ENCODE data around the gene IKZF2.
"Not testable (repeated sequence)": the region's sequence is repeated elsewhere in the genome, so short reads cannot be mapped to it uniquely, and the experiment has no call there.

The IKZF2 gene

GRCh38 chr2:213021971-213022899 is 129.2 kb downstream of the IKZF2 start:
- DNase-seq: no peak

DNA sequence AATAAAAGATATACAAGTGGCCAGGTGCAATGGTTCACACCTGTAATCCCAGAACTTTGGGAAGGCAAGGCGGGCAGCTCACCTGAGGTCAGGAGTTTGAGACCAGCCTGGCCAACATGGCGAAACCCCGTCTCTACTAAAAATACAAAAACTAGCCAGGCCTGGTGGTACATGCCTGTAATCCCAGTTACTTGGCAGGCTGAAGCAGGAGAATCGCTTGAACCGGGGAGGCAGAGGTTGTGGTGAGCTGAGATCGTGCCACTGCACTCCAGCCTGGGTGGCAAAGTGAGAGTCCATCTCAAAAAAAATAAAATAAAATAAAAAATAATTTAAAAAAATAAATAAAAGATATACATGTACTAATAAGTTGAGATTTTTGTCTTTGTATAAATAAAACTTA is 130.5 kb downstream of the IKZF2 start:
- not testable (repeated sequence) for DNase-seq

GRCh38 chr2:213020268-213020667 is 131.1 kb downstream of the IKZF2 start:
- no peak for DNase-seq

GRCh38 chr2:213019368-213019767 is 132.0 kb downstream of the IKZF2 start:
- no peak for DNase-seq

DNA sequence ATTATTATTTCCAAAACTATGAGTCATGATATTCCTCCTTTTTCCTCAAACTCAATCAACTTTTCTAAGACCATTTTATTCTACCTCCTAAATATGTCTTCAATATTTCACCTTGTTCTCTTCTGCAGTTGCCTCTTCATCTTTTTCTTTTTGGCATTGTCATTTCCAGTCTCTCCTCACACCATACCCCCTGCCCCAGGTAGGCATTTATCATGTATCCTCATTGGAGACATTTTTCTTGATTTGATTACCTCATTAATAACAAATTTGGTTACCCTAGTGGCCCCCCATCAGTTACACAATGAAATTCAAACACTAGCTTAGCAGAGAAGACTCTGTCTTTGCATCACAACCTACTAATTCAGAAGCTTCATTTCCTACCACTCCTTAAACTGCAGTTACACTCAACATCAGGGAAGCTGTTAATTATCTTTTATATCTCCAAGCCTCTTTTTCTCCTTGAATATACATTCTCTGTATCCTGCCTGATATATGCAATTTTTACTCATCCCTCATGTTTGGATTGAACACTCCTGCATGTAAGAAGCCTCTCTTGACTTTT is 133.0 kb downstream of the IKZF2 start:
- DNase-seq: no peak

- no peak for DNase-seq
Observed at GRCh38 chr2:213017404-213017803, 134.0 kb downstream of the IKZF2 start.

- no peak for DNase-seq
Observed at GRCh38 chr2:213016984-213017351, 134.4 kb downstream of the IKZF2 start.

DNA sequence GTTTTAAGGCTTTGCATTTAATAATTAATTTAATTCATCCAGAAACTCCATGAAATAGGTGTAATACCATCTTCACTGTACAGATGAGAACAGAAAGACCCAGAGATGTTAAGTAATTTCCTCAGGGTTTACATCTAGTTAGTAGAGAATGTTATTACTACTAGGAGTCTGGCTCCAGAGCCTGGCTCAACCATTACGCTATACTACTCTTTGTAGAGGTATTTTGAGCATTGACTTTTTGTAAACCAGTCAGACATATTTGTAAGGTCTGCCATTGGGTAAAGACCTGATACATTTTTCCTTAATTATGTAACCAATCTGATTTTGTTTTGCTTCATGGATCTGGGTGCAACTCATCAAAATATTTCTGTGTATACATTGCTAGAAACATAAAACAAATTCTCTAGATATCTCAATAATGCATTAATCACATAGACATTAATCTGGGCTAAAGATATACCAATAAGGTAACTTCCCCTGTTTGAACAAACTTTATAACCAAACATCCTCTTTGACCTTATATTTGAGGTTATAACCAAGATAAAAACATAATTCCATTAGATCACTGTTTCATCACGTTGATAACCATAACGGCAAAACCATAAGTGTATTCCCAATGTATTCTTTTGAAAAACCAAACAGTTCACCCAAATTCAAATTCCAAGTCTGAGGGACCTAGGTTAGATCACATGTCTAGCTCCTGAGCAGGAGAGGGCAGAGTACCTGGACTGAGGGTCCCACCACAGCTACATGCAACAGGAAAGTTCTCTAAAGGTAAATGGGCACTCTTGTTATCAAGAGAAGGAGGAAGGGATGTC is 135.0 kb downstream of the IKZF2 start:
- DNase-seq: no peak

DNA sequence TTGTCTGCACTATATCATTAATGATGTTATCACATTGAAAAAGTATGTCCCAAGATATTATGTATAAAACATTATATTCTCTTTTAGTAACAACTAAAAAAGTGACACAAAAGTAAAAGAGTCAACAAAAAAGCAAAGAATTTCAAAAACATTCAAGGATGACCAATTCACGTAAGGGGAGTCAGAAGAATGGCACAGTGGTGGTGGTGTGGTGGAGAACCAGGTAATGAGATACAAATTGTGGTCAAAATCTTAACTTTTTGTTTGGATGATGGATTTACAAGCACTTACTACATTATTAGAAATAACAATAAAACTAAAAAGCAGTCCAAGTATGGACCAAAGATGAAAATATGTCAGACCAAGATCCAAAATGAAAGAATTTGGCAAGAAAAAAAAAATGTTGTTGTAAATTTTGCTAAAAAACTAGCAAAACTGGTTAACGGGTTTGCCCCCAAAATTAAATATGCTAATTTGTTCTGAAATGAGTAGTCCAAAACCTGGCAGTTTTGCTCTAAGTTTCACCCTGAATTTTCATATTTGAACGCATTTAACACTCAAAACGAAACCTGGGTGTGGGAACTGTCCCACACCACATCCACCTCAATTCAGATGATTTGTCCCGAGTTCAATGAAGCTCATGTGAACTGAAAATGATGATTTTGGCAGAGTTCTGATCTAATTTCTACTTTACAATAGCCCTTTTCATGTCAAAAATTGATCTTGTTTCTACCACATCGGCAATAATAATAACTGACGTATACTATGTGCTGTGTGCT is 135.8 kb downstream of the IKZF2 start:
- no peak for DNase-seq

- no peak for DNase-seq
Observed at GRCh38 chr2:213013979-213014378, 137.4 kb downstream of the IKZF2 start.

DNA sequence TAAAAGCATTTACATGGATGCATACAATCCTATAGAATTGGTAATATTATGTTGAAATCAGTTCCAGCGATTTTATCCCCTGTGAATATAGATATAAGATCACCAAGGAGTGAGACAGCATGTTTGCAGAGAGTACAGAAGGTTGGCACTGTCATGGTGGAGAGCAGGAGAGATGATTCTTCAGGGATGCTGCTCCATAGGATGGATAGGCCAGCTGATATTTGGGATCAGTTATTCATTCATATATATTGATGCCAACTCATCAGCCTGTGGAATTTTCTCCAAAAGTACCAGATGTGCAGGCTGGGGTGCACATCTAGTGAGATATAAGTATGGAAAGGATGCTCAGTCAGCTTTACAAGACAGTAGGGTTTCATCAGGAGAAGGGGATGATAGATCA is 139.9 kb downstream of the IKZF2 start:
- no peak for DNase-seq

GRCh38 chr2:213010106-213010779 is 141.2 kb downstream of the IKZF2 start:
- no peak for DNase-seq

DNA sequence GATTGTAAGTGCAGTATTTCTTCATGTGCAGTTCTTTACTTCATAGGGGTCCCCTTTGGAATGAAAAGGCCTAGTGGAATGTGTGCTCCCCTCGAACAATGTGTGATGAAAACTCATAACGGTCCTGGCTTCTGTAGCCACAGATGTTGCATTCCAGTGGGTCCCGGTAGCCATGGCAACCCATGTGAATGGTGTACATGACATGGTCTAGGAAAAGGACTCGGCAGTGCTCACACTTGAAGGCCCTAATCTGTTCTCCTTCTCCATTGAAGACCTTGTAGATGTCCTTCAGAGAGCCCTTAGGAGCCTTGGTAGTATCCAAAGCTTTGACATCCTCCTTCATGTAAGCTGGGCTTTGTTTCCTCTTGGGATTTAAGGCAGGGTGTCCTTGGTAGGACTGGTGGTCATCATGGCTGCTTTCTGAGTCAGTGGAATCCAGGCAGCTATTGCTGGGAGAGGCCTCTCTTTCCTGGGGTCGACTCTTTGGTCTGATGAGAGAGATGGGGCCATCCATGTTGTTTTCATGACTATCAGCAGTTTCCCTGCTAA is 144.0 kb downstream of the IKZF2 start:
- DNase-seq: no peak

DNA sequence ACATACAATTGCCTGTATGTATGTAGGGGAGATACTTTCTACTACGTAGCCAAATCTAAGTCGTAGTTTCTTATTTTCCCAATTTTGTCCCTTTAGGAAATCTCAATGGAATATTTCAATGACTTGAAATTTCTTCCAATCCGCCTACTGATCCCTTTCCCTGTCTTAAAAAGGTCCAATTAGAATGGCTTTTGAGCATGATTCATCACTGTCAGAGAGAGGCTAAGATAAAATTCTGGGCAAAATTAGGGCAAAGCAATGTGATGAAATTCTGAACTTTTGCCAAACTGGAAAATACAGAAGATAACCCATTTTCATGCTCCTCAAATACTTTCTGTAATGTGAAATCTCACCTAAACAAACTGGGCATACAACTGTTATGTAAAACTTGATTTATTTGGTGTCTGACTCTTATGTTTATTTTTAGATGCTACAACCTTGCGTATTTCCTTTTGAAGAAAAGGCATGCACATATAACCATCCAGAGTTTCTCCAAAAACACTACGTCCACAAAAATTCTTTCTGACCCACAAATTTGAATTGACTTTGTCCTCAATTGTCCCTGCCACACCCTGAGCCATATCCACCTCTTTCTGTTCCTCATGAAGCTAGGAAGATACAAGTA is 147.1 kb downstream of the IKZF2 start:
- DNase-seq: no peak

- no peak for DNase-seq
Observed at GRCh38 chr2:213002383-213002782, 149.0 kb downstream of the IKZF2 start.

DNA sequence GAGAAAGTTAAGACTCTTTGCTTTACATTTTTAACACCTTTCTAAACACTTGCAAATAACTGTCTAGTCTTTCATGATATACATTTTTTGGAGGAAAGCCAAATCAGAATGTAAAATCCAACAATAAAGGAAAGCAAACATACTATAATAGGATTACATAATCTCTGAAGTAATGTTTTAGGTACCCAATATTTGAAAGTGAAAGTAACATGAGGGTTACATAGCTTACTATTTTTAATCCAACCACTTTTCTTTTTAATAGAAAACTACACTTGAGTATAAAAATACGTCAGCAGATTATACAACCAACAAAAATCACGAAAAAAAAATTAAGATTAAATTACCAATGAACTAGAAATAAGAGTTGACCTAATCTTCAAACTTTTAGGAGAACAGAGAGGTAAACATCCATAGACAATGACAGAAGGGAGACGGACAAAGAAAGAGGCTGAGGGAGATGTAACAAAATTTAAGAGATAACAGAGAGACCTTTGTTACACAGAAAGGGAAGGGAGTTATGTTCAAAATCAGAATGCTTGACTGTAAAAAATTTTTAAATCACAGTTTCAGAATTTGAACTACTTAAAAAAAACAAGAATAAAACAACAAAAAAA is 150.0 kb downstream of the IKZF2 start:
- no peak for DNase-seq

DNA sequence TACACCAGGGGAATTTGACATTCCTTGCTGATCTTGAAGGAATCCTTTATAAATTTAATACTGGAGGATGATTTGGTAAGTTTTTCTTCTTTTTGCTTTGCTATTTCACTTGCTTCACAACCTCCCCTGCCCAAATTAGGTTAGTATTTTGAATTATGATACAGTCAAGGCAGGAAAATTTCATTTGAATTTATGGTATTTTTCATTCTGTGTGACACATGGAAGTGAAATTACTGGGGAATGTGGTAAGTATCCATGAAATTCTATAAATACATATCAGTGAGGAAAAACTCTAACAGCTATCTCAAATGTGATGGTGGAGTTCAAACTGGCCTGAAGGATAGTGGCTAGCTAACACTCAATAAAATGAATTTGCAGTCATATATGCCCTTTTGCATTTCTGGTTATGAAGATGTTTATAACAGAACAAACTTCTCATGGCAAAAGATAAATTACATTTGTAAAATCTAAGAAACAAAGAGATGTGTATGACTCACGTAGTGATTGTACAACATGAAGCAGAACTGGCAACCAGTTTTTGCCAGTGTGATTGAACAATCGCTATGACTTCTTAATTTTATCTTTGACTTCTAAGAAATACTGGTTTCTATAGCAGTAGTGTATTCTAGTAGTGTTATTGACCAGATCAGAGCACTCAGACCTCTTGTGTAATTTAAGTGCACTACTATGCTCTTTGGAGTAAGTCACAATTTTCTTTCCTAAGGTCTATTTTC is 152.6 kb downstream of the IKZF2 start:
- DNase-seq: no peak

DNA sequence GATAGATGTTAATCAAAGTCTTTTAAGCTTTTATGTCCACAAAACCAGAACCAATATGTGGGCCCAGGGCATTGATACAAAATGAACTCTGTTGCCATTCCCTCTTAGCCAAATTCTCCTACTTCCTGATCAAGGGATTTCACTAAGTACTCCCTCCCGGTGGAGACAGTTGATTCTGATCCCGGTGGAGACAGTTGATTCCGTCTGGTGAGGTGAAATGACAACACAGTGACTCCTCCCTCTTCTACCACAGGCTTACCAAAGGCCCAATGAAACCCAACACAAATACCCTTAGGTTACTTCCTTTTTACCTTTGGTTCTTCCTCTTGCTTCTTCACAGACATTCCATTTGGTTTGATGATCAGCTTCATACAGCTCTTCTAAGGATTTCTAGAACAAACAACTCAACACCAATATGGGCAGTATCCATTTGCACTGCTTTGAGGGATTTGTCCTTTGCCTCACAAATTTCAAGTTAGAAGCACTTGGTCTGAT is 153.8 kb downstream of the IKZF2 start:
- no peak for DNase-seq

- no peak for DNase-seq
Observed at GRCh38 chr2:212995920-212996319, 155.5 kb downstream of the IKZF2 start.

- DNase-seq: no peak
Observed at GRCh38 chr2:212994976-212995375, 156.4 kb downstream of the IKZF2 start.

Data from NCI-H1694 (cell line).